ENCODE measurements around the gene TMEM109.

- TF ChIP-seq, protein P1, sequence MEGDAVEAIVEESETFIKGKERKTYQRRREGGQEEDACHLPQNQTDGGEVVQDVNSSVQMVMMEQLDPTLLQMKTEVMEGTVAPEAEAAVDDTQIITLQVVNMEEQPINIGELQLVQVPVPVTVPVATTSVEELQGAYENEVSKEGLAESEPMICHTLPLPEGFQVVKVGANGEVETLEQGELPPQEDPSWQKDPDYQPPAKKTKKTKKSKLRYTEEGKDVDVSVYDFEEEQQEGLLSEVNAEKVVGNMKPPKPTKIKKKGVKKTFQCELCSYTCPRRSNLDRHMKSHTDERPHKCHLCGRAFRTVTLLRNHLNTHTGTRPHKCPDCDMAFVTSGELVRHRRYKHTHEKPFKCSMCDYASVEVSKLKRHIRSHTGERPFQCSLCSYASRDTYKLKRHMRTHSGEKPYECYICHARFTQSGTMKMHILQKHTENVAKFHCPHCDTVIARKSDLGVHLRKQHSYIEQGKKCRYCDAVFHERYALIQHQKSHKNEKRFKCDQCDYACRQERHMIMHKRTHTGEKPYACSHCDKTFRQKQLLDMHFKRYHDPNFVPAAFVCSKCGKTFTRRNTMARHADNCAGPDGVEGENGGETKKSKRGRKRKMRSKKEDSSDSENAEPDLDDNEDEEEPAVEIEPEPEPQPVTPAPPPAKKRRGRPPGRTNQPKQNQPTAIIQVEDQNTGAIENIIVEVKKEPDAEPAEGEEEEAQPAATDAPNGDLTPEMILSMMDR (IDR thresholded peaks at IDR 0.05): no peak
- TF ChIP-seq POLR2A (IDR thresholded peaks at IDR 0.05): no peak
Observed at GRCh38 chr11:60934790-60935605, 21.0 kb downstream of the TMEM109 start.

Measured in thyroid gland (tissue), 4 donors.